Body of pancreas (tissue), 4 donors: ENCODE measurements around the gene C18orf32.
"Not testable (repeated sequence)": the region's sequence is repeated elsewhere in the genome, so short reads cannot be mapped to it uniquely, and the experiment has no call there.

Experiments used
- POLR2A ChIP-seq, 3 donors: fragments of 450-650 bp; IDR thresholded peaks; one replicate each; pipeline ENCODE4 v1.6.1; 2016; ENCODE audit warnings: antibody characterized with exemption in 3 of 3, mild to moderate bottlenecking in 2 of 3
- TF ChIP-seq, protein P1 (sequence below), 7 experiments: fragments of 450-650 bp in 4 of 7; fragments of 200-600 bp in 3 of 7; sonication (generic) in 3 of 7; IDR thresholded peaks; one replicate each; pipeline ENCODE4 v1.5.1; 2016 to 2019; ENCODE audit warnings: antibody characterized with exemption in 7 of 7

DNA sequence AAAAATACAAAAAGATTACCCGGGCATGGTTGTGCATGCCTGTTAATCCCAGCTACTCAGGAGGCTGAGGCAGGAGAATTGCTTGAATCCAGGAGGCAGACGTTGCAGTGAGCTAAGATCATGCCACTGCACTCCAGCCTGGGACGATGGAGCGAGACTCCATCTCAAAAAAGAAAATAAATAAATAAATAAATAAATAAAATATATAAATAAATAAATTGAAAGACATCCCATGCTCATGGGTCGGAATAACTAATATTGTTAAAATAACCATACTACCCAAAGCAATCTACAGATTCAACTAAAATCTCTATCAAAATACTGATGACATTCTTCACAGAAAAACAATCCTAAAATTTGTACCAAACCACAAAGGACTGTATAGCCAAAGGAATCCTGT, 19.4 kb upstream of the C18orf32 start:
- TF ChIP-seq, protein P1, sequence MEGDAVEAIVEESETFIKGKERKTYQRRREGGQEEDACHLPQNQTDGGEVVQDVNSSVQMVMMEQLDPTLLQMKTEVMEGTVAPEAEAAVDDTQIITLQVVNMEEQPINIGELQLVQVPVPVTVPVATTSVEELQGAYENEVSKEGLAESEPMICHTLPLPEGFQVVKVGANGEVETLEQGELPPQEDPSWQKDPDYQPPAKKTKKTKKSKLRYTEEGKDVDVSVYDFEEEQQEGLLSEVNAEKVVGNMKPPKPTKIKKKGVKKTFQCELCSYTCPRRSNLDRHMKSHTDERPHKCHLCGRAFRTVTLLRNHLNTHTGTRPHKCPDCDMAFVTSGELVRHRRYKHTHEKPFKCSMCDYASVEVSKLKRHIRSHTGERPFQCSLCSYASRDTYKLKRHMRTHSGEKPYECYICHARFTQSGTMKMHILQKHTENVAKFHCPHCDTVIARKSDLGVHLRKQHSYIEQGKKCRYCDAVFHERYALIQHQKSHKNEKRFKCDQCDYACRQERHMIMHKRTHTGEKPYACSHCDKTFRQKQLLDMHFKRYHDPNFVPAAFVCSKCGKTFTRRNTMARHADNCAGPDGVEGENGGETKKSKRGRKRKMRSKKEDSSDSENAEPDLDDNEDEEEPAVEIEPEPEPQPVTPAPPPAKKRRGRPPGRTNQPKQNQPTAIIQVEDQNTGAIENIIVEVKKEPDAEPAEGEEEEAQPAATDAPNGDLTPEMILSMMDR (IDR thresholded peaks at IDR 0.05), result not testable (repeated sequence)
- TF ChIP-seq POLR2A (IDR thresholded peaks at IDR 0.05), result not testable (repeated sequence)
